GM23248 (cell line): ENCODE results near the gene SERPINA12.
"Not testable (repeated sequence)": the region's sequence is repeated elsewhere in the genome, so short reads cannot be mapped to it uniquely, and the experiment has no call there.

ENCODE experiments used
- EZH2 ChIP-seq: fragments of 200-600 bp; sonication (generic); IDR thresholded peaks from 2 replicates; pipeline ENCODE4 v1.6.1; 2018; ENCODE audit warnings: antibody characterized with exemption, mild to moderate bottlenecking; ENCODE audit not compliant: insufficient read depth, poor library complexity, severe bottlenecking
- EZH2phosphoT487 ChIP-seq: fragments of 200-600 bp; sonication (generic); IDR thresholded peaks from 2 replicates; pipeline ENCODE4 v1.6.1; 2018; ENCODE audit warnings: antibody characterized with exemption, moderate library complexity, mild to moderate bottlenecking, low read depth; ENCODE audit not compliant: insufficient read depth

- TF ChIP-seq EZH2phosphoT487, EZH2: not testable (repeated sequence)
Measured at GRCh38 chr14:94510481-94510880, 1.2 kb upstream of the SERPINA12 start.
